HG03060 (cell line): ENCODE results near the gene TACC3.

Source experiments
- ATAC-seq: cut with Tn5 transposase; IDR thresholded peaks from one replicate; pipeline ENCODE4 v1.9.1; 2021; ENCODE audit warnings: low read depth, moderate number of reproducible peaks; ENCODE audit not compliant: unreplicated experiment

TACC3 gene

DNA sequence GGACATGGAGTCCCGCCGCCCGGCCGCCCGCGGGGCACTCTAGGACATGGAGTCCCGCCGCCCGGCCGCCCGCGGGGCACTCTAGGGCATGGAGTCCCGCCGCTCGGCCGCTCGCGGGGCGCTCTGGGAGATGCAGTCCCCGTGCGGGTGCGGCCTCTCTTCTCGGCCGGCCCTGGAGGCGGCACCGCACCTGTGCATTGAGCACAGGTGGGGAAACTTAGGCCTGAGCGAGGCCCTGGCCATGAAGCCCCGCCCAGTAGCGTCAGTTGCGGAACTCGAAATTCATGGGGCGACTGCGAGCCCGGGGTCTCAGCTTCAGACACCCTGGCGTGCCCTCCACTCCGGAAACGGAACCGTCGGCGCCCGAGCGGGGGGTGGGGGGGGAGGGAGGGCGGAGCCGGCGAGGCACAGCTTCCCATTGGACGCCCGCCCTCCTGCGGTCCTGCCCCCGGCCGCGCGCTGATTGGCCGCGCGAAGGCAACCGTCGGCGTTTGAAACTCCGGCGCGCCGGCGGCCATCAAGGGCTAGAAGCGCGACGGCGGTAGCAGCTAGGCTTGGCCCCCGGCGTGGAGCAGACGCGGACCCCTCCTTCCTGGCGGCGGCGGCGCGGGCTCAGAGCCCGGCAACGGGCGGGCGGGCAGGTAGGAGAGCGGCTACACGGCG lies at the start of gene TACC3, which contains the start of gene TMEM129:
TACC3 (plus strand) TSS at position 519 of the 663 bp plus-strand sequence. CDS start 1,901 bp downstream, outside the sequence.
TMEM129 (minus strand) TSS at position 321 of the 663 bp plus-strand sequence. CDS start 486 bp downstream, outside the sequence.
- ATAC-seq, result peak; percentile 72

DNA sequence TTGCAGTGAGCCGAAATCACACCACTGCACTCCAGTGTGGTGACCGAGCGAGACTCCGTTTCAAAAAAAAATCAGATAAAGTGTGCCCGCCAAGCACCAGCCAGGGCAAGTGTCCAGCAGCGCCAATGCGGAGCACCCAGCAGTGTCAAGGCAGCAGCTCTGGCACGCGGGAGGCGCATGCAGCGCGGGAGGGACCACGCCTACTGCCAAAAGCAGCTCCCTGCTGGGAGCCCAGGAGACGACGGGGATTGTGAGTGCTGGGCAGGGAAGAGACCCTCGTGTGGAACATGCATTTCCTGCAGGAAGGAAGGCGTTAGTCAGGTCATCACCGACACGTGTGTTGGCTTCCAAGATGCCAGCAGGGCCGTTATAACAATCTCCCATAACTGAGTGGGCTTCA lies 47.6 kb upstream of the TACC3 start:
- ATAC-seq, result no peak

DNA sequence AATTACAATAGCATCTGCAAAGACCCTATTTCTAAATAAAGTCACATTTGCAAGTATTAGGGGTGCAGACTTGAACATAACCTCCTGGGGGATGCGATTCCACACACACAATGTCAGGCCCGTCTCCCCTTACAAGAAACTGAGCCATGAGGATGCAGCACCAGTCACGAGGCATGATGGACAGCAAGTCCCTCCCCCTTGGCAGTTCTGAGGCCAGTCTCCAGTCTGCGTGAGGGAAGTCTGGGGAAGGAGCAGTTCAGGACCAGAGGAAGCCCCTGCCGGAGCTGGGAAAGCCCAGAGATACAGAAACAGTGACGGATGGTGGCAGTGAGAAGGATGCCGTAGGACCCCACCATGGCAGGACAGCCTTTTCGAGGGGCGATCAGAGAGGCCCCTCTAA lies 46.6 kb upstream of the TACC3 start:
- no peak for ATAC-seq

DNA sequence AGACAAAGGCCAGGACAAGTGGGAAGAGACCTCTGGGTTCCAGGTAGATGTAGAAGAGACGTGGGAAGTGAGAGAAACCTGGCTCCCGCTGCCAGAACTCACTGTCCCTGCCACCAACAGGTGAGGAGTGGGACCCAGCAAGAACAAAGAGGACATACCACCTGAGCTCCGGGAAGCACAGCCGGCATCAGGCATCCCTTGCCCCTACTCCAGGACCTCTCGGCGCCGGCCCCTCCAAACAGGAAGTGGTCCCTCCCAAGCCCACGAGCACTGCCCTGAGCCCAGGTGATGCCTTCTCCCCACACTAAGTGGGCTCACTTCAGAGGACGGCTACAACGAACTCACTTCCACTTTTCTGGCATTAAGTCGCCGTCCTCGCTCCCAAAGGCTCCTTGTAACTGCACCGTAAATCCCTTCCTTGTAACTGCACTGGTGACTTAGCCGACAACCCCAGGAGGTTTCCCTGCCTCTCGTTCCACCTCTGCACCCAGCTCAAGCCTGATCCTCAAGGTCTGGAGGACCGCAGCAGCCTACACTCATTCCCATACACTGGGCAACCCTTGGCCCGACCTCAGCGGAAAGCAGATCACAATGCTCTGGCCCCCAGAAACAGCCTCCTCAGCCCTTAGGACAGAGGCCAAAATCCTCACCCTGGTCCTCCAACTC lies 46.1 kb upstream of the TACC3 start:
- no peak for ATAC-seq

DNA sequence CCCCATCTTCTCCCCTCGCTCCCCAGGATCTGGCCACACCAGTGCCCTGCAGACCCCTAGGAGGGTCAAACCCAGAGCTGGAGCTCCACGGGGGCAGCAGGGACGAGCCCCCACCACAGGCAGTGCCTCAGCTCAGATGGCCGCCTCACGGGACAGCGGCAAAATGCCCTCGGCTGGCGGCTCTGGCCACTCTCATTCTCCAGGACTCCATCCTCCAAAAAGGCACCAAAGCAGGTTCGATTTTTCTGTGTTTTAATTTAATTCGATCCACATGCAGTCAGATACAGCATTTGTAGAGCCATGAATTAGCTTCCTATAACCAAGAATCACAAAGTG lies 45.6 kb upstream of the TACC3 start:
- no peak for ATAC-seq

DNA sequence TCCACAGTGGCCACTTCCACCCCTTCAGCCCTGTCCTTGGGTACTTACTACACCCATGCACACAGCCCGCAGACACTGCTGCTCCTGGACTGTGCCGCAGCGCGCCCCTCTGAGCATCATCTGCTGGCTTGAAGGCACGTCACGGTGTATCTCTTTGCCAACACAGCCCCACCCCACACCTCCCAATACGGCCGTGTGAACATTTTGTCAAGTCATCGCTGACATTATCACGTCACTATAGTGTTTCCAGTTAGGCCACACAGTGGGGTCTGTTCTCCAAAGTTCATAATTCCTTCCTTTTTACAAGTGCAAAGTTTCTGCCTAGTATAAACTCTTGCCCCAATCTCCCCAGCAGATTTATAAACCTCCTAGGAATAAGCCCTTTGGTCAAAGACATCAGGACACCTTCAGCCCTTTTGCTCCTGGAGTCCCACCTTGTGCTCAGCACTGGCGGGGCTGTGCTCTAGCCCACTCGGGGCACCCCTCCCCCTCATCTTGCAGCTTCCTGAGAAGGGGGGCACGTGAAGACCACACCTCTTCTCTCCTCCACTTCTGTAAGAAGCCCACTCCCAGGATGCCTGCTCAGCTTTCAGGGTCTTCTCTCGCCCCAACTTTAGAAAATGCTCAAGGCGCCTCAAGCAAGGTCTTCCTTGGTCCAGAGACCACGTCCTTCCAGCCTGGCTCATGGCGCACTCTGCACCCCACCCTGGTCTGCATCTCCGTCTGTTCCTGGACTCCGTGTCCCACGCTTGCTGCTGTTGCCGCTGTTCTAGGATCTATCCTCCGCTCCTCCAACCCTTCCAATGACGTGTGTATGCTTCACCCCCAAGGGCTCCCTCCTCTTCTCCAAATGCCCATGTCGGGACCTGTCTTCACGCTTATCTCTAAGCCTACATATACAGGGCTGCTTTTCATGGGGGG lies 44.5 kb upstream of the TACC3 start:
- no peak for ATAC-seq

DNA sequence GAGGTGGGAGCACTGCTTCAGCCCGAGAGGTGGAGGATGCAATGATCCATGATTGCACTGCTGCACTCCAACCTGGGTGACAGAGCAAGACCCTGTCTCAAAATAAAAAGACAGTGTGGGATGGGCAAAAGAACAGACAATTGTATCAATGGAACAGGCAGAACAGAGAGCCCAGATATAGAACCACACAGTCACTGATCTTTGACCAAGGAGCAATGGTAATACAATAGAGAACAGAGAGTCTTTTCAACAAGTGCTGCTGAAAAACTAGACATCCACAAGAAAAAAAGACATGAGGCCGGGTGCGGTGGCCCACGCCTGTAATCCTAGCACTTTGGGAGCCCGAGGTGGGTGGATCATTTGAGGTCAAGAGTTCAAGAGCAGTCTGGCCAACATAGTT lies 43.1 kb upstream of the TACC3 start:
- no peak for ATAC-seq

DNA sequence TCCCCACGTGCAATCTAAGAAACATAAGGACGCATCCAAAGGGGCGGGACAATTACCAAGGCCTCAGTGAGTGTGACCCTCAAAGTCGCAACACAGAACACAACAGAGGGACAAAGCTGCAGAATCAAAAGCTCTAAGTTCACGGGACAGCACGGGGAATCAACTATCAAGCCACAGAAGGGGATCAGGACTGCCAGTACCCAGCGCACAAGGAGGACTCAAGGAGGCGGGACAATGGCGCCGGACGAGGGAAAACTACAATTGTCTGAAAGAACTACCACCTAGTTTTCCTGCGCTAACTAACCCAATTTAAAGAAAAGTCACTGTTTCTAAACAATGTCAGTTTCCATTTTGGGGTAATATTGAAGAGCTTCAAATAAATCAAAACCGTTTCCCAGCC lies 38.5 kb upstream of the TACC3 start:
- no peak for ATAC-seq

DNA sequence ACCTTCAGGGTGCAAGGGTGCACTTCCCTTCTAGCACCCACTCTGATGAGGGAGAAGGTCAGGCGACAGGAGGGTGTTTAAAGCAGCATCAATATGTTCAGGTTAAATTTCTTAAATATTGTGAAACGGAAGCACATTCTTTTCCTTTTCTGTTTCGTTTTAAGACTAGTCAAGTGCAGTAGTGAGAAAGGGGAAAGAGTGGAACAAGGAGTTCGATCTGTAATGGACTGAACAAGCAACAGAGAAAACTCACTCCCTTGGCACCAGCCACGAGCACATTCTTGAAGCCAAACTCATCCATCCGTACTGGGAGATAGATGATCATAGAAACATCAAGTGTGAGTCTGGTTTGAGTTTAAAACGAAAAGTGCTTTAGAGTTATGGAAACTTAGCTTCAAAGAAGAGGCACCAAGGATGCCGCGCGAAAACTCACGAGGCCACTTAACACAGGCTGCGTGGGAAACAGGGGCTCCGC lies 38.0 kb upstream of the TACC3 start:
- no peak for ATAC-seq

DNA sequence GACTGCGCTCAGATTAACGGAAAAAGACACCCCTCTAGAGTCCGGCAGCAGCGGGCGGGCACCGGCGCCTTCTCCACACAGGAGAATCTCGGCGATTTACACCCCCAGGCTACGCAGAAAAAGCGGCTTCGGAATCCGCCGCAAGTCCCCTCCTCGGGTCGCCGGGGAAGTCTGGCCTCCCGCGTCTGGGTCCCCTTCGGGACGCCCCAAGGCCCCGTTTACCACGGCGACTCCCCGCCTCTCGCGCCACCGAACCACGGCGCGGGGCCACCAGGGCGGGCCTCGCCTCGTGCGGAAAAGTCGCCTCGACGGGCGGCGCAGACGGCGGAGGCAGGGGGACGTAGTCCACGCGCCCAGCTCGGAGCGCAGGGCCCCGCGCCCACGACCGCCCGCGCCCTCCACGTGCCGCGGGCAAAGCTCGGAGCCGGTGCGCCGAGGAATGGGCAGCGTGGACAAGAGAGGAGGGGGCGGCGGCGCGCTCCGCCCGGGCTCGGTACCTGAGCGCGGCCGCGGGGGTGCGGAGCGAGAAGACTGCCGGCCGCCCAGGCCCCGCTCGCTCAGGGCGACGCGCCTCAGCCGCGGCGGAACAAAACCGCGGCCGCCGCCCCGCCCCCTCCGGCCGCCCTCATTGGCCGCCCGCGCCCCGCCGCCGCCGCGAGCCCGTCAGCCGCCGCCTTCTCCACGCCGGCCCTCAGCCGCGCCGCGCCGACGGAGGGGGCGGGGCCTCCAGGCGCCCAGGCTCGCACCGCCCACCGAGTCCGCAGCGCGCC lies 37.4 kb upstream of the TACC3 start, which contains the start of gene FAM53A:
FAM53A (minus strand) TSS at position 578 of the 770 bp plus-strand sequence. CDS start 15,572 bp downstream, outside the sequence.
- peak; percentile 45 for ATAC-seq

DNA sequence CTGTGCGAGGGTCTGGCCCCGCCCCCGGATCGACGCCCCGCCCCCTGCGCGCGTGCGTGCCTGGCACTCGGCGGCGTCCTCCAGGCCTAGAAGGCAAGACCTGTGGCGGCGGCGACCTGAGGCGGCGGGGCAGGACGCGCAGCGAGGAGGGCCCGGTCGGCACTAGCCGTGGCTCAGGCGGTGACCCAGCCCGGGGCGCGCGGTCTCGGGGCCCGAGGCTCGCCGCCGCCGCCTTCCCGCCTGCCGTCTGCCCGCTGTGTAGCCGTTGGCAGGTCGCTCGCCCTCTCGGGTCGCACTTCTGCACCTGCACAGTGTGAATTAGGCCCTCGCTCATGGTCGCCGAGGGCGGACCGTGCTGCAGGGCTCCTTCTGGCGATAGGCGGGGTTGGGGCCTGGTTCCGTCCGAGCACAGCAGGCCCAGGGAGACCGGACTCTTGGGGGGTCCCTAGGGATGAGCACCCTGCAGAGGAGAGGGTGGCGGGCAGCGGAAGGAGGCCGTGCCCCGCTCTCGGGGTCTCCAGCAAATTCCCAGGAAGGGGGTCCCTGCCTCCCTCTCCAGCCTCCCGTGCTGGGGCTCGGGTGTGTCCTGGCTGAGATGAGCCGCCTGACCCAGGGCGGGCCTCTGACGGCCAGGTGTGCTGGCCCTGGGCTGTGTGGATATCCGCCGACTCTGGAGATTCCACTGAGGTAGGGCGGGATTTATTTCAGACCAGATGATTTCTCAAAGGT lies 36.7 kb upstream of the TACC3 start:
- peak; percentile 10 for ATAC-seq

DNA sequence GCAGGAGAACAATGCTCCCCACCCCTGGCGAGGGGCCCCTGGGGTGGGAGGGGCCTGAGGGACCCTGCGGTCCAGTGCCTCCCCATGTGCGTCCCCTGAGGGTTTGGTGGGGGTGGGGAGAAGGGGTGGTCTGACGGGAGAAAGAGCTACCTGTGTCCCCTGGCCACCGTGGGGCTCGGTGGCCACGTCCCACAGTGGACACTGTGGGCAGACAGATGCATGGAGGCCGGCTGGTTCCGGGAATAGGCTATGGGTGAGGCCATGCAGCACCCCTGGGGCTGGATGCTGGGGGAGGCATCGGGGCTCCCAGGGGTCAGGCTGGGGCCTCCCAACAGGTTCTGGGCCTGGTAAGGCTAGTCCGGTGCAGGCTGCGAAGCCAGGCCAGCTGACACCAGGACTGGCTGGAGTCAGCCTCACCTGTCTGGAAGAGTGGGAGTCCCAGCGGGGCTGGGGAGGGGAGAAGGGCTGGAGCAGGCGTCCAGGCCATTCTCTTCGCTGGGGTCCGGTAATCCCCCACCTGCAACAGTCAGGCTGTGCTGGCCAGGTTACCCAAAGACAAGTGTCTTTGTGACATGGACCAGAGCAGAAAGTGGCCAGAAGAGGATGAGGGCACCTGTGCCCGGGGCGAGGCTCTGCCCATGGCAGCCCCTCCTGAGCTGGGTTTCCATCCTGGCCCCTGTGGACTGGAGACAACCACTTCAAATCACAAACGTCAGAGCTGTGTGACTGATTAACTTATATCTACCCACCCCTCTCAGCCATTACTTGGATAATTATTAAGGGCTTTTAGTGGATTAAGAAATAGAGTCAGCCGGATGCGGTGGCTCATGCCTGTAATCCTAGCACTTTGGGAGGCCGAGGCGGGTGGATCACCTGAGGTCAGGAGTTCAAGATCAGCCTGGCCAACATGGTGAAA lies 35.8 kb upstream of the TACC3 start:
- no peak for ATAC-seq

DNA sequence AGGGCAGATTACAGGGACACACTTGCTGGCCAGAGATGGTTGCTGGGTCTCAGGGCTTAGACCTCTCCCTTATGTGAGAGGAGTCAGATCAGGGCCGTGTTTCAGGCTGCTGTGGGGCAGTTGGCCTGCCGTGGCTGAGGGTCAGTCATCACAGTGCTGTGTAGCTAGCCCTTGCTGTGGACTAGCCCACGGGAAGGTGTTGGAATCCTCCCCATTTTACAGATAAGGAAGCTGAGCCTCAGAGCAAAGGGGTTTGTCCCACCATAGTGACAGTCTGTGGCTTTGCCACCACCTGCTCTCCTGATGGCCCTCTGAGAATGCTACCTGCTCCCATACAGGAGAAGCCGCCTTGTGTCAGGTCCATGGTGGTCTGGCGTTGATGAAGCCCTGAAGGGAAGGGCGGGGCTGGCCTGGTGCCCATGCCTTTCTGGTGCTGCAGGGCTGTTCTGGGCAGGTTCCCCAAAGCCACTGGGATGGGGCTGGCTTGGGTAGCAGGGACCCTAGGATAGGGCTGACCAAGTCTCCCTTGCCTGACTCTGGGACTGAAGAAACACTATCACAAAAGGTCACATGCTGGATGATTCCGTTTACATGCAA lies 34.8 kb upstream of the TACC3 start:
- ATAC-seq, result no peak

DNA sequence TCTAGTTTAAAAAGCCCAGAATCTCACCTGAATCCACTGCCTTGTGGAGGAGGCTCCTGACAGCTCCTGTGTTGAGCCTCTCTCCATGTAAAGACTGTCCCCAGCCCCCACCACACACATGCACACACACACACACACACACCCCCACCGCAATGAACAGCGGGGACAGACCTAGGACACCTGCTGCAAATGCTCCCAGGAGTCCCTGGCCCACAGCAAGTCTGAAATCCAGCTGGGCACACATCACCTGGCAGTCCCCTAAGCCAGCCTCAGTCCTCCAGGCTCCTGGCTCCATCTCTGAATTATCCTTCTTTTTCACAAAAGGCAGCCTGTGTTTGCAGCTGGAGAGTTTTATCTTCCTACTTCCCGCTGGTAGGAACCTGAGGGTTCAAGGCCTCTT lies 30.6 kb upstream of the TACC3 start:
- ATAC-seq, result no peak

DNA sequence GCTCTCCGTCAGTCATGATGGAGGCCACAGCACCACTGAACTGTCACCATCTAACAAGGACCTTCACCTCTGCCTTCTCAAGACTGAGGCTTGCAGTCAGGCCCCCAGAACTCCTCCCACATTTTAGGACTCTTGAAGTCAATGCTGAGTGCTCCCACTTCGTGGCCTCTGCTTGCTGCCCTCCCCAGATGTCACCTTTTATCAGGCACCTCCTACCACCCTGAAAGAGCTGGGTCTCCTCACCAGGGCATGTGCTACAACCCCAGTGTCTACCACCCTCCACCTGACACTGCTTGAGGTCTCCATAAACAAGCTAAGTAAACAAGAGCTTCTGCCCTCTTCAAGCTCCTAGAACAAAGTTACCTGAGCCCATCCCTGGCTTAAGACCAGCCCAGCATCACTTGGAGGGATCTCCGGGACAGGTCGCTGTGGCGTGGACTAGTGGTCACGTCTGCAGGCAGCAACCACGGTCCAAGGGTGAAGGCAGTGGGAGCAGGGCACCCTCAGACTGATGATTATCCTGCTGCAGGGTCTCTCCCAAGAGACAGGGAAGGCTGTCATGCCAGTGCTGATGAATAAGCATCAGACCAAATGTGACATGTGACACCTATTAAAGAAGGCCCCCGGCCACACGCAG lies 29.5 kb upstream of the TACC3 start:
- no peak for ATAC-seq

DNA sequence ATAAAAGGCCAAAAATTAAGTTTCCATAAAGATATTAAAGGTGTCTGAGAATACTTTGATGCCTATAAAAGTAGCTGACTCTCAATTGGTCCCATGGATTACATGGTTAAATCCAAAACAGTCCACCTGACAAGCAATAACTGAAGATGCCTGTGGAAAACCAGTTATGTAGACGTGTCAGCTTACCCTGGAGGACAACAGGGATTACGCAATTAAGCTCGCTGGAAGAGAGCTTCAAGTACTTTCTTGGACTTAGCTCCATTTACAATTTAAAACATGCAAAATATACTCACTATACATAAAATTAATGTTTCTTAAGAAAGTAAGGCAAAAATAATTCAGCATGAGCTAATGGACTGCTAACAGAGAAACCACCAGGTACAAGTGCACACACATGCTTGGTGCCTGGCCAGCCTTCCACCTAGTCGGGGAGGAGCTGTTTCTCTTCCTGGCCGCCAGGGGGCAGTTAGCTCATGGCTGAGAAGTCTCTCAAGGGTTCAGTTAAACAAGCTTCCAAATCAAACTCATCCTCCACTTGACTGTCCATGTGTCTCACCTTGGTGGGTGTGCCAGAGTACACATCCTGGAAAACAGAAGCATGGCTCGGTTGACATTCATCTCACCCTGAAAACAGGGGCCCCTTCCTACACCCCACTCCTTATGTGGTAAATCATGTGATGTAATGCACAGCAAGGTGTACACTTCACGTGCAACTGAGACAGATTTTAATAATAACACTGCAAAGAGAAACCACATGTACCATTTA lies 28.0 kb upstream of the TACC3 start:
- no peak for ATAC-seq

DNA sequence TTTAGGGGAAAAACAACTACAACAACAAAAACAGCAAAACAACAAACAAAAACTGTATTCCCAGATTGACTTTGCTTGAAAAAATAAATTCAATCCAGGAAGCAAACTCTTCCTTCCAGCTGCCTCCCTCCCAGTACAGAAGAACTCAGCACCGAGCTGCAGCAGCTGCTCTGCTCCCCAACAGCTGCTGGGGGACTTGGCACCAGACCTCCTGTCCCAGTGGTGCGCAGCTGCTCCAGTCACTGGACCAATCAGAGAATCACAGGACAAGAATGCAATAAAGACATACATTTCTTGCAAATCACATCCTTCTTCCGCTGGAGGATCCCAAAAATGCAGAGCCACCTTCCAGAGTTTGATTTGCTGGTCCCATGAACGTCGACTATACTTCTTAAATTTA lies 25.4 kb upstream of the TACC3 start:
- ATAC-seq, result no peak
